Testis (tissue), 2 donors: ENCODE measurements around the gene NUFIP1.

ENCODE experiments used
- POLR2A ChIP-seq: fragments of 450-650 bp; IDR thresholded peaks from one replicate; pipeline ENCODE4 v1.6.1; 2017; ENCODE audit warnings: antibody characterized with exemption, mild to moderate bottlenecking, moderate library complexity
- TF ChIP-seq, protein P1 (sequence below), 3 experiments: fragments of 450-650 bp in 2 of 3; fragments of 200-600 bp in 1 of 3; sonication (generic) in 1 of 3; IDR thresholded peaks; one replicate each; pipeline ENCODE4 v1.5.1; 2016 to 2019; ENCODE audit warnings: antibody characterized with exemption in 3 of 3, mild to moderate bottlenecking in 2 of 3, moderate library complexity in 1 of 3

- TF ChIP-seq, protein P1, sequence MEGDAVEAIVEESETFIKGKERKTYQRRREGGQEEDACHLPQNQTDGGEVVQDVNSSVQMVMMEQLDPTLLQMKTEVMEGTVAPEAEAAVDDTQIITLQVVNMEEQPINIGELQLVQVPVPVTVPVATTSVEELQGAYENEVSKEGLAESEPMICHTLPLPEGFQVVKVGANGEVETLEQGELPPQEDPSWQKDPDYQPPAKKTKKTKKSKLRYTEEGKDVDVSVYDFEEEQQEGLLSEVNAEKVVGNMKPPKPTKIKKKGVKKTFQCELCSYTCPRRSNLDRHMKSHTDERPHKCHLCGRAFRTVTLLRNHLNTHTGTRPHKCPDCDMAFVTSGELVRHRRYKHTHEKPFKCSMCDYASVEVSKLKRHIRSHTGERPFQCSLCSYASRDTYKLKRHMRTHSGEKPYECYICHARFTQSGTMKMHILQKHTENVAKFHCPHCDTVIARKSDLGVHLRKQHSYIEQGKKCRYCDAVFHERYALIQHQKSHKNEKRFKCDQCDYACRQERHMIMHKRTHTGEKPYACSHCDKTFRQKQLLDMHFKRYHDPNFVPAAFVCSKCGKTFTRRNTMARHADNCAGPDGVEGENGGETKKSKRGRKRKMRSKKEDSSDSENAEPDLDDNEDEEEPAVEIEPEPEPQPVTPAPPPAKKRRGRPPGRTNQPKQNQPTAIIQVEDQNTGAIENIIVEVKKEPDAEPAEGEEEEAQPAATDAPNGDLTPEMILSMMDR (IDR thresholded peaks at IDR 0.05), result no peak
- no peak for TF ChIP-seq POLR2A
Measured at GRCh38 chr13:45003417-45003816, 14.1 kb upstream of the NUFIP1 start.
